ENCODE results near the gene ARPP21.
"Not testable (repeated sequence)": the region's sequence is repeated elsewhere in the genome, so short reads cannot be mapped to it uniquely, and the experiment has no call there.

Gene ARPP21

GRCh38 chr3:35785234-35785888 is 146.0 kb downstream of the ARPP21 start:
- H3K9me3 ChIP-seq (replicated peaks; ENCODE audit: low read length) = no peaks in the 10 kb centered on the region
- no peaks in the 10 kb centered on the region for H3K27me3 ChIP-seq (ENCODE audit: control insufficient read depth, insufficient read depth, low read length)
- no peak overlapping the region for H3K4me2 ChIP-seq (ENCODE audit: low read length)
- H3K36me3 ChIP-seq (ENCODE audit: insufficient read depth, low read length) = no peaks in the 10 kb centered on the region
- no peaks in the 10 kb centered on the region for H3K4me1 ChIP-seq (ENCODE audit: control insufficient read depth, insufficient read depth, low read length)
- H3K4me3 ChIP-seq (ENCODE audit: low read length) = no peak overlapping the region
- H3K9ac ChIP-seq (ENCODE audit: low read depth, low read length) = no peak overlapping the region

GRCh38 chr3:35787936-35788335 is 148.6 kb downstream of the ARPP21 start:
- H3K9me3 ChIP-seq (replicated peaks; ENCODE audit: low read length) = no peaks in the 10 kb centered on the region
- H3K27me3 ChIP-seq (ENCODE audit: control insufficient read depth, insufficient read depth, low read length) = no peaks in the 10 kb centered on the region
- H3K4me2 ChIP-seq (ENCODE audit: low read length) = no peak overlapping the region

GRCh38 chr3:35789042-35789831 is 149.9 kb downstream of the ARPP21 start:
- Histone ChIP-seq H3K4me2 (ENCODE audit: low read length) (no peak overlapping the region), H3K27me3 (ENCODE audit: control insufficient read depth, insufficient read depth, low read length) (no peaks in the 10 kb centered on the region), H3K9me3 (replicated peaks; ENCODE audit: low read length) (no peaks in the 10 kb centered on the region), H3K36me3 (ENCODE audit: insufficient read depth, low read length) (no peaks in the 10 kb centered on the region), H3K4me1 (ENCODE audit: control insufficient read depth, insufficient read depth, low read length) (no peaks in the 10 kb centered on the region), H3K9ac (ENCODE audit: low read depth, low read length) (no peak overlapping the region), H3K4me3 (ENCODE audit: low read length) (no peak overlapping the region)

More at GRCh38 chr3:35787936-35788335, 148.6 kb downstream of the ARPP21 start:
- H3K9ac ChIP-seq (ENCODE audit: low read depth, low read length) = no peak overlapping the region
- H3K4me1 ChIP-seq (ENCODE audit: control insufficient read depth, insufficient read depth, low read length) = no peaks in the 10 kb centered on the region
- H3K4me3 ChIP-seq (ENCODE audit: low read length) = no peak overlapping the region
- H3K36me3 ChIP-seq (ENCODE audit: insufficient read depth, low read length) = no peaks in the 10 kb centered on the region

- Histone ChIP-seq H3K27me3 (ENCODE audit: control insufficient read depth, insufficient read depth, low read length) (no peaks in the 10 kb centered on the region), H3K36me3 (ENCODE audit: insufficient read depth, low read length) (no peaks in the 10 kb centered on the region), H3K9me3 (replicated peaks; ENCODE audit: low read length) (no peaks in the 10 kb centered on the region), H3K4me2 (ENCODE audit: low read length) (no peak overlapping the region), H3K4me1 (ENCODE audit: control insufficient read depth, insufficient read depth, low read length) (no peaks in the 10 kb centered on the region), H3K4me3 (ENCODE audit: low read length) (no peak overlapping the region), H3K9ac (ENCODE audit: low read depth, low read length) (no peak overlapping the region)
These were observed 151.4 kb downstream of the ARPP21 start for GRCh38 chr3:35790764-35791163.

GRCh38 chr3:35793667-35794066 is 154.3 kb downstream of the ARPP21 start:
- Histone ChIP-seq H3K27me3 (ENCODE audit: control insufficient read depth, insufficient read depth, low read length) (no peaks in the 10 kb centered on the region), H3K4me2 (ENCODE audit: low read length) (no peak overlapping the region), H3K36me3 (ENCODE audit: insufficient read depth, low read length) (no peaks in the 10 kb centered on the region), H3K4me1 (ENCODE audit: control insufficient read depth, insufficient read depth, low read length) (no peaks in the 10 kb centered on the region), H3K9me3 (replicated peaks; ENCODE audit: low read length) (no peaks in the 10 kb centered on the region), H3K9ac (ENCODE audit: low read depth, low read length) (no peak overlapping the region), H3K4me3 (ENCODE audit: low read length) (no peak overlapping the region)

- Histone ChIP-seq H3K27me3 (ENCODE audit: control insufficient read depth, insufficient read depth, low read length) (no peaks in the 10 kb centered on the region), H3K4me3 (ENCODE audit: low read length) (no peak overlapping the region), H3K9ac (ENCODE audit: low read depth, low read length) (no peak overlapping the region), H3K9me3 (replicated peaks; ENCODE audit: low read length) (no peaks in the 10 kb centered on the region), H3K4me2 (ENCODE audit: low read length) (no peak overlapping the region), H3K36me3 (ENCODE audit: insufficient read depth, low read length) (no peaks in the 10 kb centered on the region), H3K4me1 (ENCODE audit: control insufficient read depth, insufficient read depth, low read length) (peaks cover 7% of the 10 kb centered on the region)
These were observed 161.7 kb downstream of the ARPP21 start for GRCh38 chr3:35800960-35801459.

GRCh38 chr3:35814531-35814930 is 175.2 kb downstream of the ARPP21 start:
- Histone ChIP-seq H3K9ac (ENCODE audit: low read depth, low read length) (no peak overlapping the region), H3K27me3 (ENCODE audit: control insufficient read depth, insufficient read depth, low read length) (no peaks in the 10 kb centered on the region), H3K4me1 (ENCODE audit: control insufficient read depth, insufficient read depth, low read length) (no peaks in the 10 kb centered on the region), H3K36me3 (ENCODE audit: insufficient read depth, low read length) (no peaks in the 10 kb centered on the region), H3K9me3 (replicated peaks; ENCODE audit: low read length) (no peaks in the 10 kb centered on the region), H3K4me3 (ENCODE audit: low read length) (no peak overlapping the region), H3K4me2 (ENCODE audit: low read length) (no peak overlapping the region)

GRCh38 chr3:35815796-35816195 is 176.5 kb downstream of the ARPP21 start:
- not testable (repeated sequence) for H3K9me3 ChIP-seq (replicated peaks; ENCODE audit: low read length); H3K4me2 ChIP-seq (ENCODE audit: low read length); H3K4me1 ChIP-seq (ENCODE audit: control insufficient read depth, insufficient read depth, low read length); H3K36me3 ChIP-seq (ENCODE audit: insufficient read depth, low read length); H3K27me3 ChIP-seq (ENCODE audit: control insufficient read depth, insufficient read depth, low read length); H3K9ac ChIP-seq (ENCODE audit: low read depth, low read length); H3K4me3 ChIP-seq (ENCODE audit: low read length)

GRCh38 chr3:35817216-35817615 is 177.9 kb downstream of the ARPP21 start:
- no peaks in the 10 kb centered on the region for H3K36me3 ChIP-seq (ENCODE audit: insufficient read depth, low read length)
- H3K9me3 ChIP-seq (replicated peaks; ENCODE audit: low read length) = no peaks in the 10 kb centered on the region
- no peaks in the 10 kb centered on the region for H3K27me3 ChIP-seq (ENCODE audit: control insufficient read depth, insufficient read depth, low read length)
- no peak overlapping the region for H3K9ac ChIP-seq (ENCODE audit: low read depth, low read length)
- no peak overlapping the region for H3K4me2 ChIP-seq (ENCODE audit: low read length)
- no peak overlapping the region for H3K4me3 ChIP-seq (ENCODE audit: low read length)
- no peaks in the 10 kb centered on the region for H3K4me1 ChIP-seq (ENCODE audit: control insufficient read depth, insufficient read depth, low read length)

- Histone ChIP-seq H3K9me3 (replicated peaks; ENCODE audit: low read length) (no peaks in the 10 kb centered on the region), H3K36me3 (ENCODE audit: insufficient read depth, low read length) (no peaks in the 10 kb centered on the region), H3K4me1 (ENCODE audit: control insufficient read depth, insufficient read depth, low read length) (no peaks in the 10 kb centered on the region), H3K4me3 (ENCODE audit: low read length) (no peak overlapping the region), H3K9ac (ENCODE audit: low read depth, low read length) (no peak overlapping the region), H3K4me2 (ENCODE audit: low read length) (no peak overlapping the region), H3K27me3 (ENCODE audit: control insufficient read depth, insufficient read depth, low read length) (no peaks in the 10 kb centered on the region)
These were observed 192.8 kb downstream of the ARPP21 start for GRCh38 chr3:35832140-35832571.
